HG03097 (cell line): Measurements from ENCODE around the gene ITGBL1.
A peak's percentile ranks its signal among the peaks of the same experiment; 100 is the strongest.

Experiments used
- ATAC-seq: cut with Tn5 transposase; IDR thresholded peaks from one replicate; pipeline ENCODE4 v1.9.1; 2021; ENCODE audit not compliant: unreplicated experiment, low FRiP score

The ITGBL1 gene

GRCh38 chr13:101449790-101450748, 2.4 kb upstream of the ITGBL1 start:
- ATAC-seq: no peak

- no peak for ATAC-seq
These were observed 1.7 kb upstream of the ITGBL1 start for GRCh38 chr13:101450749-101451130.

DNA sequence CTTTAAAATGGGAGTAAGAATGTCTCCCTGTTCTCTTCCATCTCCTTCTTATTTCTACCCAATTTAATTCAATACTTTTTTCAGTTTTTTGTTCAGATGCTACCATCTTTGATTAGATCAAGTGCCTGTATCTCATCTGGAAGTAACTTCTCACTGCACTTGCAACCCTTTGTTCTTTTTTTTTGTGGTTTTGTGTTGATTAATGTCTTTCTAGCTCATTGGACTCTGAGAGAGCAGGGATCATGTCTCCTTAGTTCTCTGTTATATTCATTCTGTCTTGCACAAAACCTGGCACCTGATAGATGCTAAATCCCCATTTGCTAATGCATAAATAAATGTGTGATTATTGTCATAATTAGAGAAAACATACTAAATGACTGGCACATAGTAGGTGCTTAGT, 834 bp upstream of the ITGBL1 start:
- ATAC-seq: no peak

- ATAC-seq: peak; percentile 6
These were observed 1.3 kb downstream of the ITGBL1 start for GRCh38 chr13:101453784-101454201.

GRCh38 chr13:101454767-101455166, 2.3 kb downstream of the ITGBL1 start:
- ATAC-seq: no peak

- no peak for ATAC-seq
These were observed 3.4 kb downstream of the ITGBL1 start for GRCh38 chr13:101455863-101456262.

DNA sequence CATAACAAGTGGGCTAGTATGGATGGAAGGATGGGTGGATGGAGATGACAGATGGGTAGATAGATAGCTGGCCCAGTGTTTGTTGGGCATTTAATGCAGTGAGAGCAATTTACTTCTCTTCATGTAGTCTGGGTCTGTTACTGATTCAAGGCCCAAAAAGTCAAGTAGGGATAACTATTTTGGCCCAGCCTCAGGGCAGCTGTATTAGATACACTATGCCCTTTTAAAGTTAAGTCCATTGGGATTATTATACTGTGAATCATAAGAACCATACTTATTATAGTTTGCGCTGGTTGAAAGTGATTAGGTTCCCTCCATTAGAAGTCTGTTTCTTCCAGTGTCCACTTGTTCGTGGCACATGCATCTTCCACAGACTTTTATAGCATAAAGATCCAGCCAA, 4.7 kb downstream of the ITGBL1 start:
- no peak for ATAC-seq

DNA sequence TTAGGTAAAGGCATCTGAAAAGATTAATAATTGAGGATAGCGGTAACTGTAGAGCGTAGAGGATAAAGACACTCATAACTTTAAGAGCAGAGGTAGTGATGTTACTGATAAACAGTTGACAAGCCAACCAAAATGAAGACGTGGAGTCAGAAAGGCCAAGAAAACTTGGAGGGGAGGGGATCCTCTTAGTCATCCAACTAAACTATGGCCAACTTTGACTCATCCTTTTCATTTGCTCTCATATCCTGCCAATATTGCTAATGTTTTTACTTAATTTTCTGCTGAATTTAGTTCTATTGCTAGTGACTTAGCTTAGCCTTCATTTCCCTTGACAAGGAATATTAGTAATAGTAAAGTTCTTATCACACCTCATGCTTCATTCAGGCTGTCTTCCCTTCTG, 13.4 kb downstream of the ITGBL1 start:
- no peak for ATAC-seq

DNA sequence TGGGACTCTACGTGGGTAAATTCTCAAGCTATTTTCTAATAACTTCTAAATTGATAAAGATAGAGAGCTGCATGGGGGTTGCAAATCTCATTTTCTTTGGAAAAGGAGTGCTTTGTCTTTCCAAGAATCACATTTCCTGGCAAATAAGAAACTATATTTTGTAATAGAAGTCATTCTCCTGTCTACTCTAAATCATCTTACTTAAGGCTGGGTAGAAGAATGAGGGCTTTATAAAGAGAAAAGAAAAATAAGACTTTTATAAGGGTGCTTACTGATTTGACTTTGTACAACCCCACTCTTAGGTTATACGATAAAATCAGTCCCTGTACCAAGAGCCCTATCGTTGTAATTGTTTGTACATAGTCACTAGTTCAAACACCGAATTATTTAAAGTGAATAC, 14.9 kb downstream of the ITGBL1 start:
- ATAC-seq: no peak

- ATAC-seq: no peak
These were observed 21.0 kb downstream of the ITGBL1 start for GRCh38 chr13:101473458-101473857.

DNA sequence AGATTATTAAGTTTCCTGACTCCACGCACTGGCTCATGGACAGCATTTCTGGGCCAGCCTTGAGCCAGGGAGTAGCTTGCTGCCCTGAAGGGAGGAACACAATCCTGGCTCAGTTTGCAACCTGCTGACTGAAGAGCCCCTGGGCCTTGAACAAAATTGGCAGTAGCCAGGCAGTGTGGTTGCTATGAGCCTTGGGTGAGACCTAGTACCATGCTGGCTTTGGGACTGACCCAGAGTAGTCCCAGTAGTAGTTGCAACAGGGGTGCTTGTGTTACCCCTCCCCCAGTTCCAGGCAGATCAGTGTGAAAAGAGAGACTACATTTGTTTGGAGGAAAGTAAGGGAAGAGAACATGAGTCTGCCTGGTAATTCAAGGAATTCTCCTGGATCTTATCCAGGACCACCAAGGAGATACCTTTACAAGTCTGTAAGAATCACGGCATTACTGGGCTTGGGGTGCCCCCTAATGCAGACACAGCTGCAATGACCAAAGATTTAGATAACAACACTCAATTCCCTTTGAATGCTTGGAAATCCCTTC, 22.0 kb downstream of the ITGBL1 start:
- ATAC-seq: no peak

DNA sequence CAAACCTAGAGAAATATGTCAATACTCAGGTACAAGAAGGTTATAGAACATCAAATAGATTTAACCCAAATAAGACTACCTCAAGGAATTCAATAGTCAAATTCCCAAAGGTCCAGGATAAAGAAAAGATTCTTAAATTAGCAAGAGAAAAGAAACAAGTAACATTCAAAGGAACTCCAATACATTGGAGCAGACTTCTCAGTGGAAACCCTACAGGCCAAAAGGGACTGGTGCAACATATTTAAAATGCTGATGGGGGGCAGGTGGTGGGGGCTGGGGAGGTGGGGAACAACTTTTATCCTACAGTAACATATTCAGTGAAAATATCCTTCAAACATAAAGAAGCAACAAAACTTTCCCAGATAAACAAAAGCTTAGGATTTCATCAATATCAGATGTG, 23.1 kb downstream of the ITGBL1 start:
- ATAC-seq: no peak

DNA sequence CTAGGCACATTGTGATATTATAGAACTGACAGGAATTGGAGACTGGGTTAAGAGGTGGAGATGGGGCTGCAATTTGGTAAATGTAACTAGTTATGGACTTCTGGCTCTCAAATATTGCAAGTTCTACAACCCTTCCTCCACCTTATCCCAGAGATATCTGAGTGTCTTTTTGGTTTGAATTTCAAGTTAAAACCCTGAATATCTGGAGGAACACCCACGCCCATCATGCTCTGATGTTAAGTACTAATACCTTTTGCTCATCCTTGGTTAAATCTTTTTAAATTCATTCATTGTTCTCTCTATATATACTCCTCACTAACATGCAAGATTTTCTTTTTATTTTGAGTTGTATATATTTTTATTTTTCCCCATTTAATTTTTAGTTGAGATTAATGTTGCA, 28.9 kb downstream of the ITGBL1 start:
- ATAC-seq: no peak

DNA sequence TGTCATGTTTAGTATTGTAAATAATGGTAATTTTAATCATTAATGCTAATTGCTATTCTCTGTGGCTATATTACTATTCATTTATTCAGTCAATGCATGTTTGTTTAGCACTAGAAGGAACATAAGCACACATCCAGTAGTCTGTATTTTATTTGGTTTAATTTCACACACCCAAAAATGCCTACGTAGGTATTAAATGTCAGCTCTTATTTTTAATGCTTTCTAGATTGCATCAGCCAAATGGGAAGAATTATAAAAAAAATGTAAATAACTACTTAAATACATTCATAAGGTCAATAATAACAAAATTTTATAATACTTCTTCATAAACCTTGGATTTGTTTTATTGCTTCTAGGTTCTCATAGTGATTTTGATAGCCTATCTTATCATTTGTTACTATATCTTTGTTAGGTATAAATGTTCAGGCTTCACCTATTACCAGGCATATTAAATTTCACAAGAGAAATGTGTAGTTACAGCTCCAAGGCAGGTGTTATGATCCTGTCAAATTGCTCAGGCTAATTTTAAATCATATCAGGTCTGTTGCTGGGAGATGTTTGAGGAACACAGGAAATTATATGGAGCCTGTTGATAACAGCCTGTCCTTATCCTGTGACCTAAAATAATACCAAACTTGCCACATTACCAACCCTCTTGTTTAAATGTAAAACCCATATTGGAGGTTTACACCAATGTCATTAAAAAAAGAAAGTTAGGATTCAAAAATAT, 34.4 kb downstream of the ITGBL1 start:
- no peak for ATAC-seq

DNA sequence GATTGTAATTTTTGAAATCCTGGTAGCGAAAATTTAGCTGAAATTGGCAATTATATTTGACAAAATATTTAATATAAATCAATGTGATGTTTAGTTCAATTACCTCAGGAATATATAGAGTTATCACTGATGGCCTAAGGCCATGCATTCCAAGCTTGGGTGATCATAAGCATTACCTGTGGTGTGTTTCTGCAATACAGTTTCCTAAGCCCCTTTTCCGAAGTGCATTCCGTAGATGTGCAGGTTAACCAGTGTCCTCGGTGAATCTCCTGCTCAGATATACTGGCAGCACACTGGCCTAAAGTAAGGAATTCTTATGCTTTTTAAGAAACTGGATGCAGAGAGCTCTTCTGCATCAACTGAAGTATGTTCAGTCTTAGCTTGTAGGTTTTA, 35.0 kb downstream of the ITGBL1 start:
- no peak for ATAC-seq

- ATAC-seq: no peak
These were observed 36.3 kb downstream of the ITGBL1 start for GRCh38 chr13:101488734-101489133.

DNA sequence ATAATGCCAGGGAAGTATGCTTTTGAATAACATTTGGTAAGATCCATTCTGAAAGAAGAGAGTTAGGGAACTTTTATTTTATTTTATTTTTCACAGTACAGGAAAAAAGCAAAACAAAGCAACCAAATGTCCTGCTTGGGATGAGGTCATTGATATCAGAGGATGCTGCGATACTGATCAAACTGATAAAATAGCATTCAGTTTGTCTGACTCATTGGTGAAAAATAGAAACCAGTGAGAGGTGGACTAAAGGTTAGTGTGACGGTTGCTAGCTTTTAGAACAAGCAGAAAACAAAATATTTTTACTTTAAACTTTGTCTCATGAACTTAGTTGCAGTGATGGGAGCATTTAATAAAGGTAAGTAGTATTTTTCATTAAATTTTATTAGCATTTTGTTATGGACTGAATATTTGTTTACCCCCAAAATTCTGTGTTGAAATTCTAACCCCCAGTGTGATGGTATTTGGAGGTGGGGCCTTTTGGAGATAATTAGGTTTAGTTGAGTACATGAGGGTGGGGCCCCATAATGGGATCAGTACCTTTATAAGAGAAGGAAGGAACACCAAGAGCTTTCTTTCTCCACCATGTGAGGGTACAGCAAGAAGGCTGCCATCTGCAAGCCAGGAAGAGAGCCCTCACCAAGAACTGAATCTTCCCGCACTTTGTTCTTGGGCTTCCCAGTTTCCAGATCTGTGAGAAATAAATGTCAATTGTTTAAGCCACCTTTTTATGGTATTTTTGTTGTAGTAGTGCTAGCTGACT, 37.3 kb downstream of the ITGBL1 start:
- ATAC-seq: no peak

GRCh38 chr13:101490406-101491015, 38.0 kb downstream of the ITGBL1 start:
- ATAC-seq: no peak

- no peak for ATAC-seq
These were observed 39.9 kb downstream of the ITGBL1 start for GRCh38 chr13:101492251-101492910.

GRCh38 chr13:101493541-101493940, 41.1 kb downstream of the ITGBL1 start:
- no peak for ATAC-seq
